K562 (cell line): ENCODE measurements around the gene THSD8. TPM values are rescaled to one million over a fixed set of nuclear protein-coding genes. Genes with fewer than 3 reads are reported as not detected.

Experiments
- GTF2F1 ChIP-seq: IDR thresholded peaks from 2 replicates; pipeline ENCODE4 v1.6.1; 2011; ENCODE audit warnings: low read depth, low read length, improper control_type of control experiment
- HDAC2 ChIP-seq: fragments of 450-650 bp; IDR thresholded peaks from 2 replicates; pipeline ENCODE4 v1.6.1; 2016; ENCODE audit warnings: mild to moderate bottlenecking
- HMG20B ChIP-seq: fragments of 250-450 bp; sonication (Bioruptor Pico); IDR thresholded peaks from 2 replicates; pipeline ENCODE4 v1.5.0; 2021; ENCODE audit warnings: mild to moderate bottlenecking
- KLF10 ChIP-seq: fragments of 250-450 bp; sonication (Bioruptor Pico); IDR thresholded peaks from 2 replicates; pipeline ENCODE4 v1.6.1; 2021; ENCODE audit warnings: matching md5 sums
- MCM5 ChIP-seq: fragments of 450-650 bp; IDR thresholded peaks from 2 replicates; pipeline ENCODE4 v1.6.1; 2016; ENCODE audit warnings: low read depth
- MTA1 ChIP-seq: fragments of 450-650 bp; IDR thresholded peaks from 2 replicates; pipeline ENCODE4 v1.6.1; 2017; ENCODE audit warnings: borderline replicate concordance
- NFXL1 ChIP-seq: fragments of 450-650 bp; formaldehyde crosslinking; IDR thresholded peaks from 2 replicates; pipeline ENCODE4 v1.4.0; 2021; ENCODE audit warnings: mild to moderate bottlenecking
- RBM25 ChIP-seq: fragments of 200-400 bp; formaldehyde crosslinking; IDR thresholded peaks from 2 replicates; pipeline ENCODE4 v1.6.1; 2018; ENCODE audit warnings: low read length, low read depth, moderate library complexity; ENCODE audit not compliant: severe bottlenecking
- SNRNP70 ChIP-seq: fragments of 200-400 bp; formaldehyde crosslinking; optimal IDR thresholded peaks from 2 replicates; pipeline ENCODE3; 2017; ENCODE audit warnings: low read depth, low read length
- SOX6 ChIP-seq: fragments of 450-650 bp; IDR thresholded peaks from 2 replicates; pipeline ENCODE4 v1.6.1; 2014; ENCODE audit warnings: mild to moderate bottlenecking
- SP1 ChIP-seq: sonication (generic); formaldehyde crosslinking; IDR thresholded peaks from 2 replicates; pipeline ENCODE4 v1.8.1; 2022; ENCODE audit warnings: mild to moderate bottlenecking, missing genetic modification reagents
- SP2 ChIP-seq: IDR thresholded peaks from 2 replicates; pipeline ENCODE4 v1.6.1; 2011; ENCODE audit warnings: mild to moderate bottlenecking, low read depth, low read length, moderate library complexity; ENCODE audit not compliant: poor library complexity, severe bottlenecking; ENCODE audit errors: extremely low read depth
- TFAM ChIP-seq: fragments of 250-450 bp; sonication (Bioruptor Pico); conservative IDR thresholded peaks from 2 replicates; pipeline ENCODE4 v1.5.0; 2021; ENCODE audit warnings: mild to moderate bottlenecking, moderate library complexity
- TRIM24 ChIP-seq, 2 experiments: fragments of 450-650 bp; IDR thresholded peaks; 2 replicates each; pipeline ENCODE4 v1.6.1; 2016
- YBX1 ChIP-seq: fragments of 450-650 bp; IDR thresholded peaks from 2 replicates; pipeline ENCODE4 v1.7.1; 2016; ENCODE audit warnings: mild to moderate bottlenecking
- ZFX ChIP-seq: sonication (generic); formaldehyde crosslinking; IDR thresholded peaks from 2 replicates; pipeline ENCODE4 v1.8.0; 2022; ENCODE audit warnings: mild to moderate bottlenecking, missing genetic modification reagents, moderate library complexity
- ZNF165 ChIP-seq: fragments of 250-450 bp; sonication (Bioruptor Pico); IDR thresholded peaks from 2 replicates; pipeline ENCODE4 v1.4.0; 2020; ENCODE audit warnings: borderline replicate concordance
- ZNF175 ChIP-seq: fragments of 200-800 bp; sonication (Bioruptor generic); IDR thresholded peaks from 2 replicates; pipeline ENCODE4 v1.6.1; 2016; ENCODE audit warnings: low read depth, mild to moderate bottlenecking, missing genetic modification characterization, missing compliant biosample characterization
- polyA plus RNA-seq, 8 experiments: library from polyadenylated mRNA; depleted of rRNA in 4 of 8; stranded (reverse) in 5 of 8; unstranded in 3 of 8; fragments of >200 nt; fragmentation: Nextera tagmentation in 2 of 8; fragmentation: Illumina TruSeq in 1 of 8; extraction: Ambion mirVana in 2 of 8; extraction: Trizol in 1 of 8; gene quantifications; 2 replicates each; pipeline versions ENCODE4 v1.2.1 to v1.2.3, GENCODE V29; 2011 to 2014; ENCODE audit warnings: inconsistent platforms in 1 of 8, missing spikeins in 1 of 8
- total RNA-seq, 7 experiments: library from RNA; depleted of rRNA in 6 of 7; stranded (reverse); fragments of >200 nt in 6 of 7; fragmentation: Illumina TruSeq in 2 of 7; extraction: Trizol in 2 of 7; gene quantifications; 2 replicates each; pipeline versions ENCODE4 v1.2.1 to v1.2.3, GENCODE V29; 2011 to 2021; ENCODE audit warnings: low replicate concordance in 1 of 7
- TF ChIP-seq, protein P1 (sequence below): fragments of 250-450 bp; sonication (Bioruptor Pico); IDR thresholded peaks from 2 replicates; pipeline ENCODE4 v1.4.0; 2020; ENCODE audit warnings: borderline replicate concordance
- TF ChIP-seq, protein P2 (sequence below): fragments of 450-650 bp; IDR thresholded peaks from 2 replicates; pipeline ENCODE4 v1.6.1; 2017; ENCODE audit warnings: mild to moderate bottlenecking, moderate library complexity
- TF ChIP-seq, protein P3 (sequence below): IDR thresholded peaks from 2 replicates; pipeline ENCODE4 v1.6.1; 2011; ENCODE audit warnings: borderline replicate concordance, low read depth, mild to moderate bottlenecking, moderate library complexity, low read length; ENCODE audit not compliant: insufficient read depth, poor library complexity, severe bottlenecking

The THSD8 gene
- total and polyA plus RNA-seq, 9 of the 15 experiments (the other 6 are each of a cell fraction or from before 2014, with no cell fraction given): 8.4 to 42.4 (median 19.9) TPM; not detected in 2

DNA sequence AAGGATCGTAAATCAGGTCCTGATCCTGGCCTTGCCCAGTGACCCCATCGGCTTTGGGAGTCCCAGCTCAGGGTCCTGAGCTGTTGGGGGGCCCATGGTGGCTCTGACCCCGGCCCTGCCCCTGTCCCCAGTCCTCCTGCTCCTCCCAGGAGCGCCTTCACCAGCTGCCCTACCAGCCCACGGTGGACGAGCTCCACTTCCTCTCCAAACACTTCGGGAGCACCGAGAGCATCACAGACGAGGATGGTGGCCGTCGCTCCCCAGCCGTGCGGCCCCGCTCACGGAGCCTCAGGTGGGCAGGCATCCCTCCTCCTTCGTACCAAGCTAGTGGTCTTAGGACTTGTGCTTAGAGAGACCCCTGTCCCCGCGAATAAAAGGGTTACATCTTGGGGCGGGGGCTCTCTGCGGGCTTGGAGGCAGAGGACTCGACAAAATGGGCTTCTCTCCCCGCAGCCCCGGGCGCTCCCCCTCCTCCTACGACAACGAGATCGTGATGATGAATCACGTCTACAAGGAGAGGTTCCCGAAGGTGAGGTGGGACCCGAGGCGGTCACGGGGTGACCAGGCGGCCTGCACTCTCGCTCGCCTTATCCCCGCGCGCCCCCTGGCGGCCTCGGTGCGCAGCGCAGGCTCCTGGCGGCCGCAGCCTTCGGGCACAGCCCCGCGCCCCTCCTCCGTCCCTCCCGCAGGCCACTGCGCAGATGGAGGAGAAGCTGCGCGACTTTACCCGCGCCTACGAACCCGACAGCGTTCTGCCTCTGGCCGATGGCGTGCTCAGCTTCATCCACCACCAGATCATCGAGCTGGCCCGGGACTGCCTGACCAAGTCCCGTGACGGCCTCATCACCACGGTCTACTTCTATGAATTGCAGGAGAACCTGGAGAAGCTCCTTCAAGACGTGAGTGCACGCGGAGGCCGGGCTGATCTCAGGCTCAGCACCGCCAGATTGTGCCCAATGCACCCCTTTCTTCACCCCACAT lies 45.6 kb downstream of the THSD8 start (continued):
- TF ChIP-seq RBM25: no peak
- TF ChIP-seq GTF2F1: no peak
- peak; percentile 28; the same call in 1 of the 2 replicates for TF ChIP-seq ZFX (CRISPR knock-in tag)
- TF ChIP-seq KLF10 (CRISPR knock-in tag): no peak
- TF ChIP-seq TRIM24 (IDR thresholded peaks at IDR 0.05): peak in 1 of 2 experiments; percentile 20; a peak in 1 of 4 replicates
- TF ChIP-seq YBX1: no peak
- TF ChIP-seq HMG20B (CRISPR knock-in tag): no peak
- peak; percentile 55; the same call in 1 of the 2 replicates for TF ChIP-seq SOX6
- no peak for TF ChIP-seq ZNF175 (CRISPR knock-in tag)
- TF ChIP-seq ZNF165 (CRISPR knock-in tag): no peak
- peak; percentile 65 for TF ChIP-seq SP1
- TF ChIP-seq, protein P1, sequence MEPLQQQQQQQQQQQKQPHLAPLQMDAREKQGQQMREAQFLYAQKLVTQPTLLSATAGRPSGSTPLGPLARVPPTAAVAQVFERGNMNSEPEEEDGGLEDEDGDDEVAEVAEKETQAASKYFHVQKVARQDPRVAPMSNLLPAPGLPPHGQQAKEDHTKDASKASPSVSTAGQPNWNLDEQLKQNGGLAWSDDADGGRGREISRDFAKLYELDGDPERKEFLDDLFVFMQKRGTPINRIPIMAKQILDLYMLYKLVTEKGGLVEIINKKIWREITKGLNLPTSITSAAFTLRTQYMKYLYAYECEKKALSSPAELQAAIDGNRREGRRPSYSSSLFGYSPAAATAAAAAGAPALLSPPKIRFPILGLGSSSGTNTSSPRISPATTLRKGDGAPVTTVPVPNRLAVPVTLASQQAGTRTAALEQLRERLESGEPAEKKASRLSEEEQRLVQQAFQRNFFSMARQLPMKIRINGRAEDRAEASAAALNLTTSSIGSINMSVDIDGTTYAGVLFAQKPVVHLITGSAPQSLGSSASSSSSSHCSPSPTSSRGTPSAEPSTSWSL (CRISPR knock-in tag): no peak
- no peak for TF ChIP-seq SNRNP70
- TF ChIP-seq, protein P2, sequence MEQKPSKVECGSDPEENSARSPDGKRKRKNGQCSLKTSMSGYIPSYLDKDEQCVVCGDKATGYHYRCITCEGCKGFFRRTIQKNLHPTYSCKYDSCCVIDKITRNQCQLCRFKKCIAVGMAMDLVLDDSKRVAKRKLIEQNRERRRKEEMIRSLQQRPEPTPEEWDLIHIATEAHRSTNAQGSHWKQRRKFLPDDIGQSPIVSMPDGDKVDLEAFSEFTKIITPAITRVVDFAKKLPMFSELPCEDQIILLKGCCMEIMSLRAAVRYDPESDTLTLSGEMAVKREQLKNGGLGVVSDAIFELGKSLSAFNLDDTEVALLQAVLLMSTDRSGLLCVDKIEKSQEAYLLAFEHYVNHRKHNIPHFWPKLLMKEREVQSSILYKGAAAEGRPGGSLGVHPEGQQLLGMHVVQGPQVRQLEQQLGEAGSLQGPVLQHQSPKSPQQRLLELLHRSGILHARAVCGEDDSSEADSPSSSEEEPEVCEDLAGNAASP: no peak
- TF ChIP-seq TFAM (CRISPR knock-in tag): no peak
- no peak for TF ChIP-seq SP2
- TF ChIP-seq MCM5: no peak
- TF ChIP-seq, protein P3, sequence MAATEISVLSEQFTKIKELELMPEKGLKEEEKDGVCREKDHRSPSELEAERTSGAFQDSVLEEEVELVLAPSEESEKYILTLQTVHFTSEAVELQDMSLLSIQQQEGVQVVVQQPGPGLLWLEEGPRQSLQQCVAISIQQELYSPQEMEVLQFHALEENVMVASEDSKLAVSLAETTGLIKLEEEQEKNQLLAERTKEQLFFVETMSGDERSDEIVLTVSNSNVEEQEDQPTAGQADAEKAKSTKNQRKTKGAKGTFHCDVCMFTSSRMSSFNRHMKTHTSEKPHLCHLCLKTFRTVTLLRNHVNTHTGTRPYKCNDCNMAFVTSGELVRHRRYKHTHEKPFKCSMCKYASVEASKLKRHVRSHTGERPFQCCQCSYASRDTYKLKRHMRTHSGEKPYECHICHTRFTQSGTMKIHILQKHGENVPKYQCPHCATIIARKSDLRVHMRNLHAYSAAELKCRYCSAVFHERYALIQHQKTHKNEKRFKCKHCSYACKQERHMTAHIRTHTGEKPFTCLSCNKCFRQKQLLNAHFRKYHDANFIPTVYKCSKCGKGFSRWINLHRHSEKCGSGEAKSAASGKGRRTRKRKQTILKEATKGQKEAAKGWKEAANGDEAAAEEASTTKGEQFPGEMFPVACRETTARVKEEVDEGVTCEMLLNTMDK: peak; percentile 86
- TF ChIP-seq MTA1: no peak
- no peak for TF ChIP-seq NFXL1
- no peak for TF ChIP-seq HDAC2
